Type B pancreatic cell (in vitro differentiated cells): ENCODE measurements around the gene THUMPD2. TPM values are rescaled to one million over a fixed set of nuclear protein-coding genes. Genes with fewer than 3 reads are reported as not detected.

Source experiments
- DNase-seq: peaks from one replicate; pipeline ENCODE4 v3.0.0; 2021; ENCODE audit warnings: mixed read lengths; ENCODE audit not compliant: unreplicated experiment; ENCODE audit errors: extremely low spot score
- H3K27ac Mint-ChIP-seq: 2 replicates; pipeline ENCODE4 v1.8.0; 2021; ENCODE audit warnings: mild to moderate bottlenecking, mixed read lengths
- H3K27me3 Mint-ChIP-seq: 2 replicates; pipeline ENCODE4 v1.8.0; 2021; ENCODE audit warnings: mixed read lengths
- H3K36me3 Mint-ChIP-seq: 2 replicates; pipeline ENCODE4 v1.8.0; 2021; ENCODE audit warnings: mixed read lengths
- H3K4me1 Mint-ChIP-seq: one replicate; pipeline ENCODE4 v1.8.0; 2021; ENCODE audit warnings: mixed read lengths; ENCODE audit not compliant: unreplicated experiment
- H3K4me3 Mint-ChIP-seq: 2 replicates; pipeline ENCODE4 v1.8.0; 2021; ENCODE audit warnings: mild to moderate bottlenecking, mixed read lengths
- H3K9me3 Mint-ChIP-seq: 2 replicates; pipeline ENCODE4 v1.8.0; 2021; ENCODE audit warnings: mixed read lengths
- CTCF ChIP-seq: fragments of 200-600 bp; sonication (generic); conservative IDR thresholded peaks from 2 replicates; pipeline ENCODE4 v1.5.0; 2021; ENCODE audit warnings: antibody characterized with exemption, mild to moderate bottlenecking
- total RNA-seq: library from RNA; stranded (reverse); gene quantifications from 2 replicates; pipeline ENCODE4 v1.2.1, GENCODE V29; 2021; ENCODE audit warnings: low replicate concordance

THUMPD2 gene
- total RNA-seq, 1 donor from 2014 or later: 11.7 TPM

- Mint-ChIP-seq H3K27me3 (no peaks in the 10 kb centered on the region), H3K27ac (no peak overlapping the region), H3K9me3 (peaks cover 5% of the 10 kb centered on the region), H3K36me3 (peaks cover 3% of the 10 kb centered on the region), H3K4me3 (no peak overlapping the region), H3K4me1 (peaks cover 8% of the 10 kb centered on the region)
- DNase-seq: no peak
- no peak for TF ChIP-seq CTCF
Measured at GRCh38 chr2:39689272-39689841, 89.7 kb downstream of the THUMPD2 start.

- H3K36me3 Mint-ChIP-seq: peaks cover 3% of the 10 kb centered on the region
- peaks cover 5% of the 10 kb centered on the region for H3K9me3 Mint-ChIP-seq
- no peak for TF ChIP-seq CTCF
- no peak overlapping the region for H3K4me3 Mint-ChIP-seq
- DNase-seq: no peak
- H3K4me1 Mint-ChIP-seq: peaks cover 8% of the 10 kb centered on the region
- H3K27ac Mint-ChIP-seq: no peak overlapping the region
- H3K27me3 Mint-ChIP-seq: no peaks in the 10 kb centered on the region
Measured at GRCh38 chr2:39688181-39688580, 90.9 kb downstream of the THUMPD2 start.

GRCh38 chr2:39686456-39686855 is 92.6 kb downstream of the THUMPD2 start:
- Mint-ChIP-seq H3K4me3 (no peak overlapping the region), H3K9me3 (peaks cover 5% of the 10 kb centered on the region), H3K4me1 (peaks cover 8% of the 10 kb centered on the region), H3K36me3 (peaks cover 3% of the 10 kb centered on the region), H3K27ac (no peak overlapping the region), H3K27me3 (no peaks in the 10 kb centered on the region)
- no peak for DNase-seq
- no peak for TF ChIP-seq CTCF

Other genes starting within 250 kb of the THUMPD2 start
- 3.1 and 9.3 TPM in 2 replicates for gene TMEM178A, start 113.3 kb downstream of the THUMPD2 start, total RNA-seq